PC-3 (cell line): ENCODE data around the gene LRRTM4.

Experiments
- CTCF ChIP-seq: fragments of 300-600 bp; sonication (generic); conservative IDR thresholded peaks from 2 replicates; pipeline ENCODE4 v1.5.1; 2017; ENCODE audit warnings: antibody characterized with exemption, low read depth, mild to moderate bottlenecking, low read length
- EZH2 ChIP-seq: fragments of 300-600 bp; sonication (generic); IDR thresholded peaks from one replicate; pipeline ENCODE4 v1.6.1; 2017; ENCODE audit warnings: antibody characterized with exemption, mild to moderate bottlenecking, low read length; ENCODE audit not compliant: unreplicated experiment

GRCh38 chr2:77161009-77161408, 361.2 kb downstream of the LRRTM4 start:
- TF ChIP-seq CTCF: no peak
- no peak for TF ChIP-seq EZH2
